ENCODE measurements around the gene WNT7B.

WNT7B gene

DNA sequence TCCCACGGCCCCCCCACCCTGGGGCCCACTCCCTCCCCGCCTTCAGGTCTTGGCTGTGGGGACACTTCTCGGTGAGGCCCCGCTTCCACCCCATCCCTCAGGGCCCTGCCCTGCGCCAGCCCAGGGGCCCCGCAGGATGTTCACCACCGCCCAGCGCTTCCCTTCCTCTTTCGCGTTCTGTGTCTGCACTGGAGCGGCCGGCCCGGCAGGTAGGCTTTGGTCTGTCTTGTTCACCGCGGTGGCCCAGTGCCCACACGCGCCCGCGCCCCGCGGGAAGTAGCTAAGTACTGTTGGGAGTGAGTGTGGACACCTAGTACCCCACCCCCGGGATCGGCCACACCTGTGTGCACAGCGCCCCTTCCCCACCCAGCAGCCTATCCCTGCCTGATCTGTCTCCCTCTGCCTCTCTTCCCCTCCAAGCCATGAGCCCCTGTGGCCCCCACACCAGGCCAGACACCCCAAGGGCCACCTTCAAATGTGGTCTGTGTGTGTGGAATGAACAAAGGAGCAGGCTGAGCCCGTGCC lies 85.4 kb downstream of the WNT7B start:
- TF ChIP-seq, protein P1, sequence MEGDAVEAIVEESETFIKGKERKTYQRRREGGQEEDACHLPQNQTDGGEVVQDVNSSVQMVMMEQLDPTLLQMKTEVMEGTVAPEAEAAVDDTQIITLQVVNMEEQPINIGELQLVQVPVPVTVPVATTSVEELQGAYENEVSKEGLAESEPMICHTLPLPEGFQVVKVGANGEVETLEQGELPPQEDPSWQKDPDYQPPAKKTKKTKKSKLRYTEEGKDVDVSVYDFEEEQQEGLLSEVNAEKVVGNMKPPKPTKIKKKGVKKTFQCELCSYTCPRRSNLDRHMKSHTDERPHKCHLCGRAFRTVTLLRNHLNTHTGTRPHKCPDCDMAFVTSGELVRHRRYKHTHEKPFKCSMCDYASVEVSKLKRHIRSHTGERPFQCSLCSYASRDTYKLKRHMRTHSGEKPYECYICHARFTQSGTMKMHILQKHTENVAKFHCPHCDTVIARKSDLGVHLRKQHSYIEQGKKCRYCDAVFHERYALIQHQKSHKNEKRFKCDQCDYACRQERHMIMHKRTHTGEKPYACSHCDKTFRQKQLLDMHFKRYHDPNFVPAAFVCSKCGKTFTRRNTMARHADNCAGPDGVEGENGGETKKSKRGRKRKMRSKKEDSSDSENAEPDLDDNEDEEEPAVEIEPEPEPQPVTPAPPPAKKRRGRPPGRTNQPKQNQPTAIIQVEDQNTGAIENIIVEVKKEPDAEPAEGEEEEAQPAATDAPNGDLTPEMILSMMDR (IDR thresholded peaks at IDR 0.05), result no peak

DNA sequence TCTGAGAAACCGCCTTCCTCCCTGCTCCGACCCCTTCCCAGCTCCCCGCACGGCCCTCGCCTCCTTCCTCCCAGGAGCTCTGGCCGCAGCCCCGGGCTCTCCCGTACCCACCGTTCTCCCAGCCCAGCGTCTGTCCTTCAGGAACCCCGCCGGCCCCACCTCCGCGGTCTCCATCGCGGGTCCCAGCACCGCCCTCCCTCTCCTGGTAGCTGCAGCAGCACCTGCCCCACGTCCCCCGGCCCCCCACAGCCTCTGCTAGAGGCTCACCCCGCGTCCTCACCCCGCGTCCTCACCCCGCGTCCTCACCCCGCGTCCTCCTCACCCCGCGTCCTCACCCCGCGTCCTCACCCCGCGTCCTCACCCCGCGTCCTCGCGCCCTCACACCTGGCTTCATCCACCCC lies 85.9 kb downstream of the WNT7B start:
- TF ChIP-seq, protein P1 (IDR thresholded peaks at IDR 0.05), result no peak

DNA sequence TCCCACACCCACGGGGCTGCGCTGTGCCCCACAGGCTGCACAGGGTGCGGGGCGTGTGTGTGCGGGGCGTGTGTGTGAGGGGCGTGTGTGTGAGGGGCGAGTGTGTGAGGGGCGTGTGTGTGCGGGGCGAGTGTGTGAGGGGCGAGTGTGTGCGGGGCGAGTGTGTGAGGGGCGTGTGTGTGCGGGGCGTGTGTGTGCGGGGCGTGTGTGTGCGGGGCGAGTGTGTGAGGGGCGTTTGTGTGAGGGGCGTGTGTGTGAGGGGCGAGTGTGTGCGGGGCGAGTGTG lies 86.7 kb downstream of the WNT7B start:
- TF ChIP-seq, protein P1 (IDR thresholded peaks at IDR 0.05), result no peak

DNA sequence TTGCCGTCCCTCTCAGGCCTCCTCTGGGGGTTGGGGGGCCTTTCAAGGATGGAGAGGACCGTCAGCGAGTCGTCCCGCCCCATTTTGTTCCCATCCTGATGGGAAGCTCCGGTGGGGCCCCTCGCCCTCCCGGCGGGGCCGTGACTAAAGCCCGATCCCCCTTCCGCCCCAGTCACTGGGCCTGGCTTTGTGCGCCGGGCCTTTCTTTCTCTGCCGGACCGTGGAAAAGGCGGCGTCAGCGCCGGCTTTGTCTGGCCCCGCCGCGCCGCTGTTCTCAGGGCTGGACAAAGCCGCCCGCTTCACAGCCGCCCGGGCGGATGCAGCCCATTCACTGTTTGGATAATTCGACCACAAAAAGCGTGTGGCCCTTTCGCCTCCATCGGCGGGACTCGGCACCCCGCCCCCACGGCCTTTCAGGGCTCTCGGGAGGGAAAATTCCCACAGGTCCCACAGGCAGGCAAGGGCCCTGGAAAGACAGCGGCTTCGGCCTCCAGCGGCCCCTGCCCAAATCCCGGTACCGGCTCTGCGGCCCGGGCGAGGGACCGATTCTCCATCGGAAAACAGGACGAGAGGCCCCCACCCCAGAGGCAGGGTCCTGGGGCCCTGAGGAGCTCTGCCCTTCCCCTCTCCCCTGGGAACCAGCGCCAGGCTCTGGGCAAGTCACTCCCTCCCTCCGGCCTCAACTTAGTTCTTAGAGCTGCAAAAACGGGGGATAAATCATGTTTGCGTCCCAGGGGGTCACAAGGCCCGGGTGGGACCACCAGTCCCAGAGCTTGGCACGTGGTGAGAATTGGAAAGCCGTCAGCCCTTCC lies 87.2 kb downstream of the WNT7B start:
- TF ChIP-seq, protein P1 (IDR thresholded peaks at IDR 0.05), result no peak

DNA sequence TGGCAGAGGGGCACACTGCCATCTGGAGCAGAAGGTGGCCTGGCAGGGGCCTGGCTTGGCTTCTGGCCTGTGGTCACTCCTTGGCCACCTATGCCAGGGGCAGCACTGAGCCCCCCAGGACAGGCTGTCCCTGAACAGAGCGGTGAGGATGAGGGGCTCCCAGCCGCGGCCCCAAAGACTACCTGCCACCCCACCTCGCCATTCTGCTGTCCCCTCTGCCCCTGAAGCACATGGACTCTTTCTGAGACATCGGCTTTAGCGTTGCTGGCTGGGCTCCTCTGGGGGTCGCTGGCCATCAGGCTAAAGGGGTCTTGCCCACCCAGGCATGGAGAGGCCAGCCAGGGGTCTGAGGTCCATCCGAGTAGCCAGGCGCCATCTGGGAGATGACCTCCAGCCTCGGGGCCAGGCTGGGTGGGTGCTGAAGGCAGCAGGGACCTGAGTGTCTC lies 87.8 kb downstream of the WNT7B start:
- TF ChIP-seq, protein P1 (IDR thresholded peaks at IDR 0.05), result no peak

DNA sequence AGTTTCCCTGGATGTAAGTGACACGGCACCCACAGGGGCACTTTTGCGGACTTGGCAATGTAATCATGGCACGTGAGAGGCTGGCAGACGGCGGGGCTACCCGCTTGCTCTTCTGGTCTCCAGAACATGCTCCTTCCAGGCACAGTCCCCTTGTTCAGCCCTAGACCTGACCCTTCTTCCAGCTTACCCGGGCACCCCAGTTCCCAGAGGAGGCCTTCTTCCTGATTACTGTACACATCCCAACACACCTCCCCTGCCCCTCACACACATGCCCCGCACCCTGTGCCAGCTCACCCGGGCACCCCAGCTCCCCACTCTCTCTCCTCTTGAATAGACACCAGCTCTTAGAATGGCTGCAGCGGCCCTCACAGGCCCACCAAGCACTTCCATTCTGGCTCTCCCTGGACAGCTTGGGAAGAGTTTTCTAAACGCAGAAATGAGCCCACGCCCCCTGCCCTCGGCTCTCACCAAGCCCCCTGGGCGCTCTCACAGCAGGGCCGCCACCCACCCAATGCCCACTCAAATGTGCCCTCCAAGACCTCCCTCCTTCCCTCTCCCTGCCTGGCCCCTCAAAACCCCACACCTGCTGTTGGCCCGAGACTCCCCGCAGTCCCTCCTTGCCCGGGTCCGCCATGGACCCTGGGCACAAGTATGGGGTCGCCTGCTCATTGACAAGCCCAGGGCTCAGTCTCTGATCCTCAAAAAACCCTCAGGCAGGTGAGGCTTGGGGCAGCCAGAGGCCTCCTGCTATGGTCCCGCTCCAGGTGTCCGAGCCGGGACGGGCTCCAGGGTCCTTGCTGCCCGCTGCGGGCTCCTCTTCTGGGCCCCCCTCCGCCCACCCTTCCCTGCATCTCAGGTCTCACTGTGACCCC lies 88.5 kb downstream of the WNT7B start:
- TF ChIP-seq, protein P1 (IDR thresholded peaks at IDR 0.05), result no peak

DNA sequence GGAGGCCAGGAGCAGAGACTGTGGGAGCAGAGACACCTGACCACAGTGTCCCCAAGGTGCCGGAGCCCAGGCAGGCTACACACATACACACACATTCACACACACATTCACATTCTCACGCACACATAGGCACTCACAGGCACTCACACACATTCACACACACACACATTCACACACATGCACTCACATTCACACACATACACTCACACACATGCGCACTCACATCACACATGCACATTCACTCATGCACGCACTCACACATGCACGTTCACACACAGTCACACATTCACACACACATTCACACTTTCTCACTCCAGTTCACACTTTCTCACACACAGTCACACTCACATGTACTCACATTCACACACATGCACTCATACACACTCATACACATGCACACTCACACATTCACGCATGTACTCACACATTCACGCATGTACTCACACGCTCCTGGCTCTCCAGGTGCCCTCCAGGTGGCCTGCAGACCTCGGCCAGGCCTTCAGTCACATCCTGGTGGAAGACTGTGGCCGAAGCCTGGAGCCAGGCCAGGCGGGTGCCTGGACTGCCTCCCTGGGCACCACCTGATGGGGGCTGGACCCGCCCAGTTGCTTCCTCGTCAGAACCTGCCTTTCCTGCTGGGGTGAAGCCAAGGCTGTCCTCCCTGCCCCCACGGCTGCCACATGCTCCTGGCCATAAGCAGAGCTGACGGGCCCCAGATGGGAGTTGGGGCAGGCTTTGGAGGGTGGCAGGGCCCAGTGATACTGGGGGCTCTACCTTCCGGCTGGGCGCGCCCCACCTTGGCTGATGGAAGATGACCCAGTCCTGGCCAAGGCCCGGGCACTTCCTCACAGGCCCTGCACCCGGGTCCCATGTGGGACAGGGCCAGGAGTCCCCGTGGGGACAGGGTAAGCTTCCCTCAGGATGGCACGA lies 89.5 kb downstream of the WNT7B start:
- TF ChIP-seq, protein P1 (IDR thresholded peaks at IDR 0.05), result no peak

All from LNCAP (cell line).